OCI-LY3 (cell line): Measurements from ENCODE around the gene MOB3B.

Experiments used
- EZH2phosphoT487 ChIP-seq: fragments of 200-600 bp; shearing (Covaris generic); IDR thresholded peaks from 2 replicates; pipeline ENCODE4 v1.6.1; 2018; ENCODE audit warnings: antibody characterized with exemption, mixed run types, low read depth
- TF ChIP-seq, protein P1 (sequence below): fragments of 200-600, 300-600 bp; sonication (generic); IDR thresholded peaks from 2 replicates; pipeline ENCODE4 v1.5.1; 2014; ENCODE audit warnings: antibody characterized with exemption, low read length, low read depth

DNA sequence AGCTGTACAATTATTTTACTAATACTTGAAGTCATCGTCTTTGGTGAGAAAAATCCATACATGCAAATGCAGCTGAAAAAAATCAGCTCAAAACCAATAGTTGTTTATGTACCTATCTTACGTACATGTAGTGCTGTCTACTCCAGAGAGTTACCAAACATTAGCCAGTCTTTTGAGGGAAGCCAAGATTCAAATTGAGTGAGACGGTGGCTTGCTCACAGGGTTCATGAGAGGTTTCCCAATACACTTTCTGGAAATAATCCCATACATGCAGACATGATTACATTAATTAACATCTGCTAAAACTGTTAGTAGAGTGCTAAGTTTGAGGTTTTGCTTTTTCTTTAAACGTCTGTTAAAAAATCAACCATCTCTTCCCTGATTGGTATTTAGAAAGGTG is 41.4 kb upstream of the MOB3B start:
- no peak for TF ChIP-seq EZH2phosphoT487
- TF ChIP-seq, protein P1, sequence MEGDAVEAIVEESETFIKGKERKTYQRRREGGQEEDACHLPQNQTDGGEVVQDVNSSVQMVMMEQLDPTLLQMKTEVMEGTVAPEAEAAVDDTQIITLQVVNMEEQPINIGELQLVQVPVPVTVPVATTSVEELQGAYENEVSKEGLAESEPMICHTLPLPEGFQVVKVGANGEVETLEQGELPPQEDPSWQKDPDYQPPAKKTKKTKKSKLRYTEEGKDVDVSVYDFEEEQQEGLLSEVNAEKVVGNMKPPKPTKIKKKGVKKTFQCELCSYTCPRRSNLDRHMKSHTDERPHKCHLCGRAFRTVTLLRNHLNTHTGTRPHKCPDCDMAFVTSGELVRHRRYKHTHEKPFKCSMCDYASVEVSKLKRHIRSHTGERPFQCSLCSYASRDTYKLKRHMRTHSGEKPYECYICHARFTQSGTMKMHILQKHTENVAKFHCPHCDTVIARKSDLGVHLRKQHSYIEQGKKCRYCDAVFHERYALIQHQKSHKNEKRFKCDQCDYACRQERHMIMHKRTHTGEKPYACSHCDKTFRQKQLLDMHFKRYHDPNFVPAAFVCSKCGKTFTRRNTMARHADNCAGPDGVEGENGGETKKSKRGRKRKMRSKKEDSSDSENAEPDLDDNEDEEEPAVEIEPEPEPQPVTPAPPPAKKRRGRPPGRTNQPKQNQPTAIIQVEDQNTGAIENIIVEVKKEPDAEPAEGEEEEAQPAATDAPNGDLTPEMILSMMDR, result no peak
